ENCODE results near the gene ILKAP.

DNA sequence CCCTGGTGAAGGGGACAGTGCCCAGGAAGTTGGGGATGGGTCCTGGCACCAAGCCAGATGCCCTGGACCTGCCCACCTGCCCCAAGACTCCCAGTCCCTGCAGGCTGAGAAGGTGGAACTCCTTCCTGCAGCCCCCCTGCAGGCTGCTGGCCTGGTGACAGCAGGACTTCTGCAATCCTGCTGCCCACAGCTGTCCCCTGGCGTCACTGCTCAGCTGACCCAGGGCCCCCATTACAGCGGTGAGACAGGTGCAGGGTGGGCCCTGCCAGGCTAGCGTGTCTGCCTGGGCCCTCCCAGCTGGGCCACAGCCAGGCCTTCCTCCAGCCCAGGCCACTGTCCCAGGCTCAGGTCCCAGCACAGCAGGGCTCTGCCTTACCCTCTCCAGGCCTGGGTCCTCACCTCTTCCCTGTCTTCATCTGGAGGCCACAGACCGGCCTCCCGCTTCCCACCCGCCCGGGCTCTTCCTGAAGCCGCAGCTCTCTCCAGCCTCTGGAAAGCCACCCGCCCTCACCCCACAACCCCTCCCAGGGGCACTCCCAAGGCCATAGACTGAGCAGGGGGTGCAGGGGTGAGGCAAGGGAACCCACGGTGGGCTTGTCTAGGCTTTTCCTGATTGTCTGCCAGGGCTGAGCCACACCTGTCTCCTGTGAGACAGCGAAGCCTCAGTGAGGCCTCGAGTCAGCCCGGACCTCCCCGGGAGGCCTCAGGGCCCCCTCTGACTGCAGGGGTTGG, 53.5 kb downstream of the ILKAP start:
- TF ChIP-seq, protein P1, sequence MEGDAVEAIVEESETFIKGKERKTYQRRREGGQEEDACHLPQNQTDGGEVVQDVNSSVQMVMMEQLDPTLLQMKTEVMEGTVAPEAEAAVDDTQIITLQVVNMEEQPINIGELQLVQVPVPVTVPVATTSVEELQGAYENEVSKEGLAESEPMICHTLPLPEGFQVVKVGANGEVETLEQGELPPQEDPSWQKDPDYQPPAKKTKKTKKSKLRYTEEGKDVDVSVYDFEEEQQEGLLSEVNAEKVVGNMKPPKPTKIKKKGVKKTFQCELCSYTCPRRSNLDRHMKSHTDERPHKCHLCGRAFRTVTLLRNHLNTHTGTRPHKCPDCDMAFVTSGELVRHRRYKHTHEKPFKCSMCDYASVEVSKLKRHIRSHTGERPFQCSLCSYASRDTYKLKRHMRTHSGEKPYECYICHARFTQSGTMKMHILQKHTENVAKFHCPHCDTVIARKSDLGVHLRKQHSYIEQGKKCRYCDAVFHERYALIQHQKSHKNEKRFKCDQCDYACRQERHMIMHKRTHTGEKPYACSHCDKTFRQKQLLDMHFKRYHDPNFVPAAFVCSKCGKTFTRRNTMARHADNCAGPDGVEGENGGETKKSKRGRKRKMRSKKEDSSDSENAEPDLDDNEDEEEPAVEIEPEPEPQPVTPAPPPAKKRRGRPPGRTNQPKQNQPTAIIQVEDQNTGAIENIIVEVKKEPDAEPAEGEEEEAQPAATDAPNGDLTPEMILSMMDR (IDR thresholded peaks at IDR 0.05; ENCODE audit: low read length): no peak
- no peak for TF ChIP-seq EZH2 (IDR thresholded peaks at IDR 0.05; ENCODE audit: borderline replicate concordance, low read length)
